ENCODE measurements around the gene TANGO2. TPM values are rescaled to one million over a fixed set of nuclear protein-coding genes. Genes with fewer than 3 reads are reported as not detected.

Gene TANGO2
- total RNA-seq, 1 donor from 2014 or later = 14.8 TPM

GRCh38 chr22:20015187-20015625, 5.7 kb upstream of the TANGO2 start:
- no peak for DNase-seq (ENCODE audit: low read depth)
- H3K4me3 ChIP-seq (ENCODE audit: low read depth, low read length) = no peak overlapping the region
- no peak for TF ChIP-seq CTCF (conservative IDR thresholded peaks at IDR 0.05; ENCODE audit: low read depth, low read length)

GRCh38 chr22:20015971-20016733, 4.8 kb upstream of the TANGO2 start:
- peak overlapping the region; percentile 69 for H3K4me3 ChIP-seq (ENCODE audit: low read depth, low read length)
- DNase-seq (ENCODE audit: low read depth) = no peak
- no peak for TF ChIP-seq CTCF (conservative IDR thresholded peaks at IDR 0.05; ENCODE audit: low read depth, low read length)

- DNase-seq (ENCODE audit: low read depth) = peak; percentile 30
- peak; percentile 5 for TF ChIP-seq CTCF (conservative IDR thresholded peaks at IDR 0.05; ENCODE audit: low read depth, low read length)
- H3K4me3 ChIP-seq (ENCODE audit: low read depth, low read length) = peak within 1 kb of the TSS; percentile 69
Measured at GRCh38 chr22:20016734-20017621, 3.9 kb upstream of the TANGO2 start, which contains the start of gene ARVCF. Gene ARVCF, minus strand, starts transcription at chr22:20016823. Its CDS starts 26,029 bp downstream, at chr22:19990794.

- no peak for TF ChIP-seq CTCF (conservative IDR thresholded peaks at IDR 0.05; ENCODE audit: low read depth, low read length)
- DNase-seq (ENCODE audit: low read depth) = no peak
- no peak overlapping the region for H3K4me3 ChIP-seq (ENCODE audit: low read depth, low read length)
Measured at GRCh38 chr22:20017622-20017958, 3.3 kb upstream of the TANGO2 start.

- no peak for DNase-seq (ENCODE audit: low read depth)
- TF ChIP-seq CTCF (conservative IDR thresholded peaks at IDR 0.05; ENCODE audit: low read depth, low read length) = no peak
Measured at GRCh38 chr22:20018001-20018400, 2.9 kb upstream of the TANGO2 start.

GRCh38 chr22:20019661-20020532, 1.0 kb upstream of the TANGO2 start:
- TF ChIP-seq CTCF (conservative IDR thresholded peaks at IDR 0.05; ENCODE audit: low read depth, low read length) = no peak
- DNase-seq (ENCODE audit: low read depth) = no peak
- peak overlapping the region; percentile 64 for H3K4me3 ChIP-seq (ENCODE audit: low read depth, low read length)

More at GRCh38 chr22:20018001-20018400, 2.9 kb upstream of the TANGO2 start:
- H3K4me3 ChIP-seq (ENCODE audit: low read depth, low read length) = no peak overlapping the region
